Measurements from ENCODE around the gene UNC13C. TPM values are rescaled to one million over a fixed set of nuclear protein-coding genes. Genes with fewer than 3 reads are reported as not detected.

Gene UNC13C
- total RNA-seq, 1 donor from 2014 or later, result 0.18 TPM

GRCh38 chr15:54608876-54609835 is 630.9 kb downstream of the UNC13C start:
- Histone ChIP-seq H3K27me3 (ENCODE audit: insufficient read depth, low read length) (no peaks in the 10 kb centered on the region), H2AFZ (ENCODE audit: low read depth, low read length) (no peak overlapping the region), H3K4me1 (ENCODE audit: insufficient read depth, low read length) (no peaks in the 10 kb centered on the region), H3K9me3 (ENCODE audit: insufficient read depth, low read depth, low read length) (no peaks in the 10 kb centered on the region), H3K27ac (ENCODE audit: low read depth, low read length) (no peak overlapping the region), H3K4me2 (ENCODE audit: low read length) (no peak overlapping the region), H3K4me3 (ENCODE audit: insufficient read depth, low read depth, low read length) (no peak overlapping the region), H3K36me3 (ENCODE audit: insufficient read depth, low read length) (no peaks in the 10 kb centered on the region), H3K9ac (ENCODE audit: low read length) (no peak overlapping the region), H4K20me1 (ENCODE audit: insufficient read depth, low read length) (no peaks in the 10 kb centered on the region), H3K79me2 (ENCODE audit: insufficient read depth, low read length) (no peaks in the 10 kb centered on the region)
- Mint-ChIP-seq H3K4me1 (ENCODE audit: low read depth, unreplicated experiment) (no peaks in the 10 kb centered on the region), H3K36me3 (ENCODE audit: low read depth, unreplicated experiment) (no peaks in the 10 kb centered on the region), H3K27me3 (ENCODE audit: low read depth, unreplicated experiment) (no peaks in the 10 kb centered on the region), H3K9me3 (ENCODE audit: unreplicated experiment) (no peaks in the 10 kb centered on the region), H3K4me3 (ENCODE audit: unreplicated experiment) (no peak overlapping the region), H3K27ac (ENCODE audit: unreplicated experiment) (no peak overlapping the region)
- TF ChIP-seq EZH2 (IDR thresholded peaks at IDR 0.05; ENCODE audit: insufficient read depth, low read length) (no peak), CTCF (IDR thresholded peaks at IDR 0.05; ENCODE audit: insufficient read depth, low read depth, low read length) (no peak)
- FAIRE-seq, result no peak
- no peak for DNase-seq (ENCODE audit: low read depth)

- no peak overlapping the region for H2AFZ ChIP-seq (ENCODE audit: low read depth, low read length)
- no peak overlapping the region for H3K9ac ChIP-seq (ENCODE audit: low read length)
- no peaks in the 10 kb centered on the region for H3K9me3 Mint-ChIP-seq (ENCODE audit: unreplicated experiment)
- no peak overlapping the region for H3K4me3 Mint-ChIP-seq (ENCODE audit: unreplicated experiment)
- no peak for FAIRE-seq
- no peak overlapping the region for H3K4me2 ChIP-seq (ENCODE audit: low read length)
- no peak overlapping the region for H3K27ac ChIP-seq (ENCODE audit: low read depth, low read length)
- H3K27ac Mint-ChIP-seq (ENCODE audit: unreplicated experiment), result no peak overlapping the region
- no peaks in the 10 kb centered on the region for H3K4me1 Mint-ChIP-seq (ENCODE audit: low read depth, unreplicated experiment)
- no peaks in the 10 kb centered on the region for H4K20me1 ChIP-seq (ENCODE audit: insufficient read depth, low read length)
- DNase-seq (ENCODE audit: low read depth), result no peak
- TF ChIP-seq EZH2 (IDR thresholded peaks at IDR 0.05; ENCODE audit: insufficient read depth, low read length) (no peak), CTCF (IDR thresholded peaks at IDR 0.05; ENCODE audit: insufficient read depth, low read depth, low read length) (no peak)
- no peak overlapping the region for H3K4me3 ChIP-seq (ENCODE audit: insufficient read depth, low read depth, low read length)
- no peaks in the 10 kb centered on the region for H3K79me2 ChIP-seq (ENCODE audit: insufficient read depth, low read length)
- H3K27me3 ChIP-seq (ENCODE audit: insufficient read depth, low read length), result no peaks in the 10 kb centered on the region
- no peaks in the 10 kb centered on the region for H3K27me3 Mint-ChIP-seq (ENCODE audit: low read depth, unreplicated experiment)
- H3K36me3 ChIP-seq (ENCODE audit: insufficient read depth, low read length), result no peaks in the 10 kb centered on the region
- H3K4me1 ChIP-seq (ENCODE audit: insufficient read depth, low read length), result no peaks in the 10 kb centered on the region
- H3K36me3 Mint-ChIP-seq (ENCODE audit: low read depth, unreplicated experiment), result no peaks in the 10 kb centered on the region
- no peaks in the 10 kb centered on the region for H3K9me3 ChIP-seq (ENCODE audit: insufficient read depth, low read depth, low read length)
Measured at GRCh38 chr15:54618120-54618519, 639.9 kb downstream of the UNC13C start.

- H3K36me3 ChIP-seq (ENCODE audit: insufficient read depth, low read length), result no peaks in the 10 kb centered on the region
- TF ChIP-seq EZH2 (IDR thresholded peaks at IDR 0.05; ENCODE audit: insufficient read depth, low read length), result no peak
- no peak for TF ChIP-seq CTCF (IDR thresholded peaks at IDR 0.05; ENCODE audit: insufficient read depth, low read depth, low read length)
- H3K9ac ChIP-seq (ENCODE audit: low read length), result no peak overlapping the region
- no peak overlapping the region for H3K4me3 ChIP-seq (ENCODE audit: insufficient read depth, low read depth, low read length)
- no peaks in the 10 kb centered on the region for H3K79me2 ChIP-seq (ENCODE audit: insufficient read depth, low read length)
- H3K9me3 Mint-ChIP-seq (ENCODE audit: unreplicated experiment), result no peaks in the 10 kb centered on the region
- no peak for FAIRE-seq
- no peak overlapping the region for H3K4me2 ChIP-seq (ENCODE audit: low read length)
- no peaks in the 10 kb centered on the region for H3K4me1 Mint-ChIP-seq (ENCODE audit: low read depth, unreplicated experiment)
- no peak overlapping the region for H3K27ac ChIP-seq (ENCODE audit: low read depth, low read length)
- no peaks in the 10 kb centered on the region for H3K4me1 ChIP-seq (ENCODE audit: insufficient read depth, low read length)
- H3K4me3 Mint-ChIP-seq (ENCODE audit: unreplicated experiment), result no peak overlapping the region
- H3K27me3 ChIP-seq (ENCODE audit: insufficient read depth, low read length), result no peaks in the 10 kb centered on the region
- no peaks in the 10 kb centered on the region for H3K27me3 Mint-ChIP-seq (ENCODE audit: low read depth, unreplicated experiment)
- H3K27ac Mint-ChIP-seq (ENCODE audit: unreplicated experiment), result no peak overlapping the region
- H4K20me1 ChIP-seq (ENCODE audit: insufficient read depth, low read length), result no peaks in the 10 kb centered on the region
- no peak overlapping the region for H2AFZ ChIP-seq (ENCODE audit: low read depth, low read length)
- DNase-seq (ENCODE audit: low read depth), result no peak
- H3K36me3 Mint-ChIP-seq (ENCODE audit: low read depth, unreplicated experiment), result no peaks in the 10 kb centered on the region
- H3K9me3 ChIP-seq (ENCODE audit: insufficient read depth, low read depth, low read length), result no peaks in the 10 kb centered on the region
Measured at GRCh38 chr15:54619180-54619579, 640.9 kb downstream of the UNC13C start.

Data from astrocyte (in vitro differentiated cells and primary cell).